GM12878 (cell line): ENCODE results near the gene MGA. TPM values are rescaled to one million over a fixed set of nuclear protein-coding genes. Genes with fewer than 3 reads are reported as not detected.

Experiments used
- ATAC-seq: fragments of 200-7000 bp; cut with Tn5 transposase; 3 replicates; pipeline ENCODE4 v1.9.1; 2020; ENCODE audit warnings: mild to moderate bottlenecking, moderate library complexity
- BruUV-seq: library from RNA; stranded (reverse); fragments of 400-500 nt; replicated peaks from 2 replicates; lab custom pipeline; 2021; lab: Mats Ljungman, UMichigan
- CTCF ChIA-PET: fragments of 300-600 bp; sonication (Branson Sonifier 250); formaldehyde crosslinking; extraction: SDS; loops from one replicate; lab custom pipeline; 2021; ENCODE audit warnings: inconsistent platforms; lab: Yijun Ruan, JAX
- POLR2A ChIA-PET: fragments of 350-600 bp; formaldehyde crosslinking; extraction: SDS; loops from one replicate; lab custom pipeline; 2021; ENCODE audit warnings: inconsistent platforms; lab: Charles Lee
- RAD21 ChIA-PET: fragments of 300-600 bp; sonication (Branson Sonifier 250); formaldehyde crosslinking; loops from one replicate; lab custom pipeline; 2023; ENCODE audit warnings: antibody characterized with exemption; ENCODE audit not compliant: unreplicated experiment; lab: Charles Lee
- SMC1A ChIA-PET: fragments of 300-600 bp; sonication (Branson Sonifier 250); formaldehyde crosslinking; loops from one replicate; lab custom pipeline; 2023; ENCODE audit not compliant: unreplicated experiment, uncharacterized antibody; lab: Charles Lee
- DNase-seq: peaks from one replicate; pipeline ENCODE4 v3.0.0-alpha.2; 2011; ENCODE audit warnings: low read depth, low spot score
- FAIRE-seq: peaks from 3 replicates; lab custom pipeline; 2011; peaks lifted over from hg19 to GRCh38; lab: Jason Lieb, UNC
- H2AFZ ChIP-seq: 2 replicates; pipeline ENCODE4 v1.6.0; 2011; ENCODE audit warnings: low read depth, low read length, control low read depth; ENCODE audit not compliant: control insufficient read depth
- H3K27ac ChIP-seq: 2 replicates; pipeline ENCODE4 v1.5.1; 2011; ENCODE audit warnings: control low read depth; ENCODE audit not compliant: control insufficient read depth, insufficient read depth
- H3K27me3 ChIP-seq, 2 experiments: replicated peaks in 1 of 2; 2 replicates each; pipeline versions ENCODE4 v1.6.0 to v1.6.1; 2011; ENCODE audit warnings: low read length in 1 of 2; ENCODE audit not compliant: control insufficient read depth in 2 of 2, insufficient read depth in 2 of 2
- H3K36me3 ChIP-seq, 2 experiments: 2 replicates each; pipeline ENCODE4 v1.5.1; 2011; ENCODE audit warnings: low read length in 1 of 2; ENCODE audit not compliant: control insufficient read depth in 2 of 2, insufficient read depth in 2 of 2
- H3K4me1 ChIP-seq: 2 replicates; pipeline ENCODE4 v1.6.1; 2011; ENCODE audit warnings: mild to moderate bottlenecking, low read length, moderate library complexity, mixed read lengths; ENCODE audit not compliant: control insufficient read depth, insufficient read depth
- H3K4me2 ChIP-seq: 2 replicates; pipeline ENCODE4 v1.6.0; 2011; ENCODE audit warnings: control low read depth; ENCODE audit not compliant: control insufficient read depth, insufficient read depth
- H3K4me3 ChIP-seq: fragments of 200-600 bp; sonication (generic); 2 replicates; pipeline ENCODE4 v1.5.1; 2016
- H3K79me2 ChIP-seq: 2 replicates; pipeline ENCODE4 v1.6.0; 2011; ENCODE audit warnings: low read length; ENCODE audit not compliant: control insufficient read depth, insufficient read depth
- H3K9ac ChIP-seq: 2 replicates; pipeline ENCODE4 v1.8.0; 2011; ENCODE audit warnings: low read length, control low read depth, mixed read lengths; ENCODE audit not compliant: control insufficient read depth, insufficient read depth
- H3K9me3 ChIP-seq: replicated peaks from 3 replicates; pipeline ENCODE4 v1.5.1; 2011; ENCODE audit warnings: mild to moderate bottlenecking, low read length; ENCODE audit not compliant: control insufficient read depth, insufficient read depth
- H4K20me1 ChIP-seq: 2 replicates; pipeline ENCODE4 v1.6.0; 2011; ENCODE audit not compliant: control insufficient read depth, insufficient read depth
- BACH1 ChIP-seq: fragments of 450-650 bp; IDR thresholded peaks from 2 replicates; pipeline ENCODE4 v1.6.1; 2017; ENCODE audit warnings: mild to moderate bottlenecking, borderline replicate concordance
- CEBPB ChIP-seq, 2 experiments: fragments of 150-350 bp in 1 of 2; IDR thresholded peaks; 2 replicates each; pipeline ENCODE4 v1.6.1; 2012 to 2014; ENCODE audit warnings: low read depth in 2 of 2, low read length in 2 of 2, borderline replicate concordance in 1 of 2, inconsistent platforms in 1 of 2
- E4F1 ChIP-seq: fragments of 450-650 bp; IDR thresholded peaks from 2 replicates; pipeline ENCODE4 v1.6.1; 2018; ENCODE audit warnings: borderline replicate concordance, mild to moderate bottlenecking; ENCODE audit not compliant: partially characterized antibody
- GABPA ChIP-seq: IDR thresholded peaks from 2 replicates; pipeline ENCODE4 v1.6.1; 2014; ENCODE audit warnings: antibody characterized with exemption, low read depth, mild to moderate bottlenecking, inconsistent platforms
- IKZF1 ChIP-seq: fragments of 450-650 bp; conservative IDR thresholded peaks from 2 replicates; pipeline ENCODE4 v1.6.1; 2017; ENCODE audit warnings: antibody characterized with exemption, mild to moderate bottlenecking
- IRF4 ChIP-seq: IDR thresholded peaks from 2 replicates; pipeline ENCODE4 v1.6.1; 2011; ENCODE audit warnings: low read depth, low read length
- PRDM15 ChIP-seq: fragments of 450-650 bp; formaldehyde crosslinking; IDR thresholded peaks from 2 replicates; pipeline ENCODE4 v1.4.0; 2020; ENCODE audit warnings: mild to moderate bottlenecking, moderate library complexity
- SPI1 ChIP-seq: IDR thresholded peaks from 2 replicates; pipeline ENCODE4 v1.6.1; 2011; ENCODE audit warnings: low read depth, mild to moderate bottlenecking, low read length, moderate library complexity, borderline replicate concordance; ENCODE audit not compliant: insufficient read depth
- ZNF274 ChIP-seq: IDR thresholded peaks from one replicate; pipeline ENCODE4 v1.8.0; 2011; ENCODE audit not compliant: insufficient read length, insufficient read depth
- ZNF384 ChIP-seq: IDR thresholded peaks from 2 replicates; pipeline ENCODE4 v1.6.1; 2012; ENCODE audit warnings: low read depth, mild to moderate bottlenecking, low read length, improper control_type of control experiment, borderline replicate concordance
- ZZZ3 ChIP-seq: IDR thresholded peaks from 2 replicates; pipeline ENCODE4 v1.6.1; 2011; ENCODE audit warnings: low read depth; ENCODE audit not compliant: control insufficient read depth, insufficient read length
- WGBS: methylation state at CpG from one replicate; pipeline ENCODE4 v1.1.6; 2016; ENCODE audit warnings: low lambda C conversion rate; ENCODE audit not compliant: insufficient replicate concordance, insufficient coverage; ENCODE audit errors: missing lambda C conversion rate; 5-methylcytosine and 5-hydroxymethylcytosine counted together
- in situ Hi-C: fragments of 300-500 bp; cut with MboI; formaldehyde crosslinking; loops from 9 replicates; pipeline ENCODE4 v1.14.3; 2018; ENCODE audit warnings: mixed read lengths
- intact Hi-C: fragments of 100-400 bp; cut with micrococcal nuclease; formaldehyde crosslinking; loops from one replicate; pipeline ENCODE4 v1.14.2; 2022; ENCODE audit not compliant: unreplicated experiment
- polyA plus RNA-seq, 11 experiments: library from polyadenylated mRNA; depleted of rRNA in 4 of 11; unstranded in 6 of 11; stranded (reverse) in 5 of 11; fragments of >200 nt; fragmentation: Nextera tagmentation in 4 of 11; fragmentation: Illumina TruSeq in 1 of 11; extraction: Ambion mirVana in 4 of 11; extraction: Trizol in 1 of 11; gene quantifications; 1 replicate in 1 of 11; 2 replicates in 10 of 11; pipeline versions ENCODE4 v1.2.1 to v1.2.3, GENCODE V29; 2011 to 2016; ENCODE audit warnings: inconsistent platforms in 2 of 11, missing spikeins in 2 of 11, low read depth in 1 of 11
- total RNA-seq, 4 experiments: library from RNA; depleted of rRNA in 3 of 4; stranded (reverse); fragments of >200 nt in 3 of 4; fragmentation: Illumina TruSeq in 1 of 4; extraction: Trizol in 1 of 4; gene quantifications; 2 replicates each; pipeline versions ENCODE4 v1.2.1 to v1.2.3, GENCODE V29; 2013 to 2021

MGA gene
- total and polyA plus RNA-seq, 10 of the 15 experiments (the other 5 are each of a cell fraction or from before 2014, with no cell fraction given), result 2.6 to 29.6 (median 17.0) TPM

- Histone ChIP-seq H3K4me1 (peaks cover 12% of the 10 kb centered on the region), H3K27me3 (no peaks in the 10 kb centered on the region), H4K20me1 (no peaks in the 10 kb centered on the region), H3K79me2 (peaks cover 31% of the 10 kb centered on the region), H3K27ac (peak within 1 kb of the TSS; percentile 77), H3K4me3 (peak within 1 kb of the TSS; percentile 92), H3K36me3 (no peaks in the 10 kb centered on the region), H3K9me3 (no peaks in the 10 kb centered on the region), H3K9ac (peak within 1 kb of the TSS; percentile 85), H3K4me2 (peak within 1 kb of the TSS; percentile 92), H2AFZ (peak within 1 kb of the TSS; percentile 88)
- DNase-seq, result peak; percentile 96
- intact Hi-C loops, result loop anchor here (1.0 to 5.0 kb wide), 3 partner anchors 17 to 198 kb away; partner anchors contain the start of gene EHD4
- ChIA-PET RAD21 (interaction anchor here (0.6 to 10.2 kb wide), 34 partner anchors 9 to 813 kb away, joined by 3 to 305 read pairs (median 5); partner anchors contain the start of genes EHD4 and MGA), SMC1A (interaction anchor here (0.6 to 9.6 kb wide), 34 partner anchors 10 to 308 kb away, joined by 3 to 268 read pairs (median 6); partner anchors contain the start of genes EHD4, JMJD7 and MGA), CTCF (interaction anchor here (0.6 to 11.4 kb wide), 44 partner anchors 9 to 310 kb away, joined by 3 to 365 read pairs (median 6); partner anchors contain the start of genes EHD4, JMJD7 and MGA), POLR2A (interaction anchor here (0.7 to 11.3 kb wide), 13 partner anchors 8 to 281 kb away, joined by 3 to 170 read pairs (median 5); partner anchors contain the start of genes ITPKA, MGA and RPAP1)
- in situ Hi-C loops, result loop anchor here (5.0 kb wide), 1 partner anchor 38 kb away; no protein-coding TSS in a partner anchor
- FAIRE-seq, result peak; percentile 88
- BruUV-seq, result no TSS peak
- under 1% methylated on average over 60 of the region's 62 CpGs for WGBS
- ATAC-seq, result peak; percentile 87
- TF ChIP-seq ZNF384 (no peak; the same call in 1 of the 2 replicates), IKZF1 (peak; percentile 80), E4F1 (no peak), BACH1 (peak; percentile 43; the same call in 1 of the 2 replicates), ZNF274 (no peak), PRDM15 (CRISPR knock-in tag) (no peak), GABPA (no peak), SPI1 (no peak), CEBPB (IDR thresholded peaks at IDR 0.05; ENCODE audit: borderline replicate concordance in 1 of 2, low read depth in 2 of 2, low read length in 2 of 2) (0 out of 4 replicates have a peak, but pooled peaks of 1 of the 2 experiments have one; percentile 2), ZZZ3 (no peak), IRF4 (peak; percentile 20; the same call in 1 of the 2 replicates)
Observed at GRCh38 chr15:41774062-41774881, 114.1 kb downstream of the MGA start, which contains the start of gene MAPKBP1. Gene MAPKBP1, plus strand, starts transcription at chr15:41774484. Its CDS starts 792 bp downstream, at chr15:41775276.
